Sciatic nerve (tissue), 2 donors: ENCODE results near the gene FASTKD2. TPM values are rescaled to one million over a fixed set of nuclear protein-coding genes. Genes with fewer than 3 reads are reported as not detected.

Experiments used
- ATAC-seq: fragments of 200-7000 bp; cut with Tn5 transposase; one replicate; pipeline ENCODE4 v1.9.1; 2020; ENCODE audit warnings: mild to moderate bottlenecking, moderate library complexity
- DNase-seq: peaks from one replicate; pipeline ENCODE4 v3.0.0-alpha.2; 2020; ENCODE audit warnings: low spot score
- intact Hi-C: fragments of 100-400 bp; cut with DNase I; formaldehyde crosslinking; loops from one replicate; pipeline ENCODE4 v1.14.2; 2022
- microRNA-seq: library from miRNA; unstranded; fragments of <30 nt; microRNA quantifications from one replicate; pipeline ENCODE4 v1.2.0, GENCODE V29; 2020
- total RNA-seq: library from RNA; stranded (reverse); fragmentation: NEBNext Ultra II Directional; extraction: Animal tissue kit (Norgen Biotek cat#: 25700); gene quantifications from one replicate; pipeline ENCODE4 v1.2.1, GENCODE V29; 2021
- donor health status: DM: no; HTN: no; CAD: no.
- donor health status: DM: no; HTN: no; CAD: no.

Gene FASTKD2
- total RNA-seq, 1 donor from 2014 or later: 23.1 TPM

GRCh38 chr2:206824993-206825392 lies 59.6 kb downstream of the FASTKD2 start:
- DNase-seq (no peak), ATAC-seq (no peak)
- intact Hi-C loops: no loop called here

GRCh38 chr2:206831442-206831995 lies 66.1 kb downstream of the FASTKD2 start:
- DNase-seq (no peak), ATAC-seq (no peak)
- intact Hi-C loops: loop anchor here (1.0 kb wide), 1 partner anchor 10 kb away; no protein-coding TSS in a partner anchor

- intact Hi-C loops: no loop called here
- DNase-seq (no peak), ATAC-seq (peak; percentile 70)
These were observed 67.5 kb downstream of the FASTKD2 start for GRCh38 chr2:206832873-206833272.

- intact Hi-C loops: no loop called here
- ATAC-seq (no peak), DNase-seq (no peak)
These were observed 67.9 kb downstream of the FASTKD2 start for GRCh38 chr2:206833291-206833690.

- intact Hi-C loops: no loop called here
- DNase-seq (no peak), ATAC-seq (no peak)
These were observed 71.3 kb downstream of the FASTKD2 start for GRCh38 chr2:206836722-206837121.

- ATAC-seq (no peak), DNase-seq (no peak)
- intact Hi-C loops: no loop called here
These were observed 72.4 kb downstream of the FASTKD2 start for GRCh38 chr2:206837775-206838174.

GRCh38 chr2:206838690-206839089 lies 73.3 kb downstream of the FASTKD2 start:
- intact Hi-C loops: no loop called here
- ATAC-seq: no peak
- no peak for DNase-seq

- intact Hi-C loops: loop anchor here (1.0 kb wide), 1 partner anchor 10 kb away; no protein-coding TSS in a partner anchor
- no peak for DNase-seq
- no peak for ATAC-seq
These were observed 75.6 kb downstream of the FASTKD2 start for GRCh38 chr2:206840999-206841398.

Small RNA genes within 50 kb of the gene (microRNA-seq; reads per million reads assigned to microRNA genes)
- gene MIR3130-1: not detected
- gene MIR3130-2: not detected

Other genes with a start within 250 kb of the FASTKD2 start
- not detected for gene FAM237A, start 123.1 kb upstream of the FASTKD2 start, total RNA-seq
- gene DYTN, start 47.2 kb upstream of the FASTKD2 start, total RNA-seq: not detected
- gene MDH1B, start 278 bp upstream of the FASTKD2 start, total RNA-seq: 1.9 TPM
- 0.89 TPM for gene CPO, start 173.9 kb downstream of the FASTKD2 start, total RNA-seq